ENCODE results near the gene SPEM1. TPM values are rescaled to one million over a fixed set of nuclear protein-coding genes. Genes with fewer than 3 reads are reported as not detected.

The SPEM1 gene
- polyA plus RNA-seq, 1 donor (not counting 4 experiments of a cell fraction or from before 2014, with no cell fraction given): not detected

DNA sequence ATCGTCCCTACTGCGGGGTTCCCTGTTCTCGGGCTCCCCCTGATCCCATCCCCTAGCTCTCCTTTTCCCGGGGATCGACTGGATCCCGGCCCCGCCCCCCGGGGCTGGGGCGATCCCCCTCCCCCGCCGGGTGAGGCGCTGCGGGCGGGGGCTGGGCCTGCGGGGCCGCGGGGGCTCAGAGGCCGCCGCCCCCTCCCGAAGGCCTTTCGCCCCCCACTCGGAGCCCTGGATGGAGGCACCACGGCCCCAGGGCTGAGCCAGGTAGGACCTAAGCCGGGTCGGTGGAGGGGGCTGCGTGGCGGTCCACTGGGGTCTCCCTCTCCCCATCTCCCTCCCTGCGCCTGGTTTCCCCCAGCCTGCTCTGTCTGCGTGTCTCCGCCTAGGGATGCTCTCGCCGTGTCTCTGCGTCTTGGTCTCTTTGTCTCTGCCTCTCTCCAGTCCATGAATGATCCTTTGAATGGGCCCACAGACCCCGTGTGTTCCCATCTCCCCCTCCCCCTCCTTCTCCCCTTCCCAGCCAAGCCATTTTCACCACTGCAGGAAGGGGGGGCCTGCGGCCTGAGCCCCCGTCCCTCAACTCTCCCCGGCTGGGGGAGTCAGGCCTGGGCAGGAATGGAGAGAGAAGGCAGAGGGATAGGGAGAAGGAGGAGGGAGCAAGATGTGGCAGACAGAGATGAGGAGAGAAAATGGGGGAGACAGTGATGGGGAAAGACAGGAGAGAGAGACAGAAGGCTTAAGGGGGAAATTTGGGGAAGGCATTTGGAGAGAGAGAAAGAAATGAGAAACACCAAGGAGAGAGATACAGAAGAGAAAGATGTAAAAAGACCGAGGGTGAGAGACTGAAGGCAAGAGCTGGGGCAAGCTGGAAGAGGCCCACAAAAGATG lies 14.5 kb upstream of the SPEM1 start:
- peak overlapping the region; percentile 78 for H3K9ac ChIP-seq (ENCODE audit: control insufficient read depth, extremely low read depth, insufficient read depth, low read length)
- DNase-seq (ENCODE audit: low read depth, low spot score) (no peak), FAIRE-seq (no peak)
- H3K9me3 ChIP-seq (ENCODE audit: control insufficient read depth, low read depth, low read length): no peaks in the 10 kb centered on the region
- no peaks in the 10 kb centered on the region for H3K27me3 ChIP-seq (ENCODE audit: control insufficient read depth, extremely low read depth, insufficient read depth, low read length)
- H3K36me3 ChIP-seq (ENCODE audit: control insufficient read depth in 2 of 2, extremely low read depth in 1 of 2, insufficient read depth in 2 of 2, low read length in 2 of 2): peaks cover 0 to 4% of the 10 kb centered on the region in 2 experiments
- no peak for TF ChIP-seq EZH2 (IDR thresholded peaks at IDR 0.05; ENCODE audit: low read length)
- TF ChIP-seq, protein P1, sequence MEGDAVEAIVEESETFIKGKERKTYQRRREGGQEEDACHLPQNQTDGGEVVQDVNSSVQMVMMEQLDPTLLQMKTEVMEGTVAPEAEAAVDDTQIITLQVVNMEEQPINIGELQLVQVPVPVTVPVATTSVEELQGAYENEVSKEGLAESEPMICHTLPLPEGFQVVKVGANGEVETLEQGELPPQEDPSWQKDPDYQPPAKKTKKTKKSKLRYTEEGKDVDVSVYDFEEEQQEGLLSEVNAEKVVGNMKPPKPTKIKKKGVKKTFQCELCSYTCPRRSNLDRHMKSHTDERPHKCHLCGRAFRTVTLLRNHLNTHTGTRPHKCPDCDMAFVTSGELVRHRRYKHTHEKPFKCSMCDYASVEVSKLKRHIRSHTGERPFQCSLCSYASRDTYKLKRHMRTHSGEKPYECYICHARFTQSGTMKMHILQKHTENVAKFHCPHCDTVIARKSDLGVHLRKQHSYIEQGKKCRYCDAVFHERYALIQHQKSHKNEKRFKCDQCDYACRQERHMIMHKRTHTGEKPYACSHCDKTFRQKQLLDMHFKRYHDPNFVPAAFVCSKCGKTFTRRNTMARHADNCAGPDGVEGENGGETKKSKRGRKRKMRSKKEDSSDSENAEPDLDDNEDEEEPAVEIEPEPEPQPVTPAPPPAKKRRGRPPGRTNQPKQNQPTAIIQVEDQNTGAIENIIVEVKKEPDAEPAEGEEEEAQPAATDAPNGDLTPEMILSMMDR (optimal IDR thresholded peaks at IDR 0.05 in 1 of 3, IDR thresholded peaks at IDR 0.05 in 1 of 3, conservative IDR thresholded peaks at IDR 0.05 in 1 of 3; ENCODE audit: extremely low read depth in 1 of 3, insufficient read depth in 2 of 3, low read length in 3 of 3): no peak
- no peaks in the 10 kb centered on the region for H4K20me1 ChIP-seq (ENCODE audit: control insufficient read depth, extremely low read depth, insufficient read depth, low read length)
- H3K4me2 ChIP-seq (ENCODE audit: control insufficient read depth, extremely low read depth, insufficient read depth, low read depth, low read length): peak overlapping the region; percentile 85
- dilution Hi-C loops (cut with MboI; ENCODE audit: extremely low pct_ligation_motif_present, low sequenced_read_pairs): no loop called here
- peak overlapping the region; percentile 24 for H2AFZ ChIP-seq (ENCODE audit: control insufficient read depth, low read length)
- H3K27ac ChIP-seq (ENCODE audit: control insufficient read depth, insufficient read depth, low read length): no peak overlapping the region
- H3K4me3 ChIP-seq (ENCODE audit: control insufficient read depth in 2 of 3, extremely low read depth in 1 of 3, insufficient read depth in 2 of 3, low read depth in 1 of 3, low read length in 3 of 3): peak overlapping the region; percentile 53 to 72 (median 55)
- peaks cover 5% of the 10 kb centered on the region for H3K79me2 ChIP-seq (ENCODE audit: control insufficient read depth, insufficient read depth, low read length)
- H3K9me1 ChIP-seq (ENCODE audit: control insufficient read depth, extremely low read depth, insufficient read depth, low read length): no peaks in the 10 kb centered on the region
- peaks cover 15% of the 10 kb centered on the region for H3K4me1 ChIP-seq (ENCODE audit: control insufficient read depth, extremely low read depth, insufficient read depth, low read length)

DNA sequence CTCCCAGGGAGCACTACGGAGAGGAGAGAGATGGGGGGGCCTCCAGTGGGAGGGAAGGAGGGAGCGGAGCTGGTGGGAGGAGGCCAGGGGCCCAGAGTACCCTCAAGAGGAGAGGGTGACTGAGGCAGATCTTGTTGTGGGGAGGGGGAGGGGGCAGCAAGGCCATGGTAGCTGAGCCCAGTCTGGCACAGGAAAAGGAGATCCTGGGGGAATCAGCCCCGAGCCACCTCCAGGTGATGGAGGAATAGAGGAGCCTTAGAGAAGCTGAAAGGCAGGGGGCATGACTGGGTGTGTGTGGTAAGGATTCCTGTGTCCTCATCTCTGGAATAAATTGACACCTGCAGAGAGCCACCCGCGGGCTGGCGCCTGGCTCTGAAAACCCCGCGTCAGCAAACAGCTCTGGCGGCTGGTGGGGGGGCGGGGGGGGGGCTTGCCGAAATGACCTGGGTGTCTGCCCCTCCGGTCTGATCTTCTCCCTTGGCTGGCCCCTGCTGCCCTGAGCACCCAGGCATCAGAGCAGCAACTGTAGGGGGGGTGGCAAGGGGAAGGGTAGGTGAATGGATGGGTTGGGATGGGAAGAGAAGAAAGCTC lies 13.8 kb upstream of the SPEM1 start:
- TF ChIP-seq, protein P1 (optimal IDR thresholded peaks at IDR 0.05 in 1 of 3, IDR thresholded peaks at IDR 0.05 in 1 of 3, conservative IDR thresholded peaks at IDR 0.05 in 1 of 3; ENCODE audit: extremely low read depth in 1 of 3, insufficient read depth in 2 of 3, low read length in 3 of 3): no peak
- no peak for TF ChIP-seq EZH2 (IDR thresholded peaks at IDR 0.05; ENCODE audit: low read length)
- no peak for DNase-seq (ENCODE audit: low read depth, low spot score)
- Histone ChIP-seq H3K9ac (ENCODE audit: control insufficient read depth, extremely low read depth, insufficient read depth, low read length) (no peak overlapping the region), H3K27ac (ENCODE audit: control insufficient read depth, insufficient read depth, low read length) (no peak overlapping the region), H3K4me1 (ENCODE audit: control insufficient read depth, extremely low read depth, insufficient read depth, low read length) (peaks cover 15% of the 10 kb centered on the region), H4K20me1 (ENCODE audit: control insufficient read depth, extremely low read depth, insufficient read depth, low read length) (no peaks in the 10 kb centered on the region), H3K36me3 (ENCODE audit: control insufficient read depth in 2 of 2, extremely low read depth in 1 of 2, insufficient read depth in 2 of 2, low read length in 2 of 2) (peaks cover 0 to 4% of the 10 kb centered on the region in 2 experiments), H3K4me2 (ENCODE audit: control insufficient read depth, extremely low read depth, insufficient read depth, low read depth, low read length) (no peak overlapping the region), H3K27me3 (ENCODE audit: control insufficient read depth, extremely low read depth, insufficient read depth, low read length) (no peaks in the 10 kb centered on the region), H3K9me1 (ENCODE audit: control insufficient read depth, extremely low read depth, insufficient read depth, low read length) (no peaks in the 10 kb centered on the region), H2AFZ (ENCODE audit: control insufficient read depth, low read length) (no peak overlapping the region), H3K4me3 (ENCODE audit: control insufficient read depth in 2 of 3, extremely low read depth in 1 of 3, insufficient read depth in 2 of 3, low read depth in 1 of 3, low read length in 3 of 3) (no peak overlapping the region), H3K9me3 (ENCODE audit: control insufficient read depth, low read depth, low read length) (no peaks in the 10 kb centered on the region), H3K79me2 (ENCODE audit: control insufficient read depth, insufficient read depth, low read length) (peaks cover 5% of the 10 kb centered on the region)
- dilution Hi-C loops (cut with MboI; ENCODE audit: extremely low pct_ligation_motif_present, low sequenced_read_pairs): no loop called here
- FAIRE-seq: no peak

Measured in keratinocyte (primary cell).